Measurements from ENCODE around the gene NAAA. TPM values are rescaled to one million over a fixed set of nuclear protein-coding genes. Genes with fewer than 3 reads are reported as not detected.
"Not testable (repeated sequence)": the region's sequence is repeated elsewhere in the genome, so short reads cannot be mapped to it uniquely, and the experiment has no call there.

Gene NAAA
- total RNA-seq, 1 donor from 2014 or later = 21.4 TPM

- DNase-seq = no peak
Observed at GRCh38 chr4:75916091-75916661, 24.6 kb downstream of the NAAA start.

- DNase-seq = no peak
Observed at GRCh38 chr4:75912968-75913367, 27.8 kb downstream of the NAAA start.

DNA sequence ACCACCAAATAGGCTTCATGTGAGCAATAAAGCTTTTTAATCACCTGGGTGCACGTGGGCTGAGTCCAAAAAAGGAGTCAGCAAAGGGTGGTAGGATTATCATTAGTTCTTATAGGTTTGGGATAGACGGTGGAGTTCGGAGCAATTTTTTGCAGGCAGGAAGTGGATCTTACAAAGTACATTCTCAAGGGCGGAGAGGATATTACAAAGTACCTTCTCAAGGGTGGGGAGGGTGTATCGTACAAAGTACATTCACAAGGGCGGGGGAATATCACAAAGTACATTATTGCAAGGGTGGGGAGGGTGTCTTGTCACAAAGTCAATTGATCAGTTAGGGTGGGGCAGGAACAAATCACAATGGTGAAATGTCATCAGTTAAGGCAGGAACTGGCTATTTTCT is 30.0 kb downstream of the NAAA start:
- not testable (repeated sequence) for DNase-seq

GRCh38 chr4:75909405-75909804 is 31.4 kb downstream of the NAAA start:
- no peak for DNase-seq

DNA sequence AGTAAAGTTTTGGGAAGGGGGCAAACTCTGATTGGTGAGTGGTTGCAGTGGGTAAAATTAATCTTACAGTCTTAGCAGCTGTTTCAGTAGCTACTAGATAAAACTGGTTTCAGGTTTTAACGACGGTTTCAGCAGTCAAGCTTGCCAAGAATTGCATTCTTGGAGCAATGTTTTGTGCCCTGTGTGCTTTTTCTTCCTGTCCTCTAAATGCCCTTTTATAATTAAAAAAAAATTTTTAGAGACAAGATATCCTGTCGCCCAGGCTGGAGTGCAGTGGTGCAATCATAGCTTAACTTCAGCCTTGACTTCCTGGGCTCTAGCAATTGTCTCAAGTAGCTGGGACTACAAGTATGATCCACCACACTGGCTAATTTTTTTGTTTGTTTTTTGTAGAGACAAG is 32.3 kb downstream of the NAAA start:
- no peak for DNase-seq

- no peak for DNase-seq
Observed at GRCh38 chr4:75907966-75908365, 32.8 kb downstream of the NAAA start.

DNA sequence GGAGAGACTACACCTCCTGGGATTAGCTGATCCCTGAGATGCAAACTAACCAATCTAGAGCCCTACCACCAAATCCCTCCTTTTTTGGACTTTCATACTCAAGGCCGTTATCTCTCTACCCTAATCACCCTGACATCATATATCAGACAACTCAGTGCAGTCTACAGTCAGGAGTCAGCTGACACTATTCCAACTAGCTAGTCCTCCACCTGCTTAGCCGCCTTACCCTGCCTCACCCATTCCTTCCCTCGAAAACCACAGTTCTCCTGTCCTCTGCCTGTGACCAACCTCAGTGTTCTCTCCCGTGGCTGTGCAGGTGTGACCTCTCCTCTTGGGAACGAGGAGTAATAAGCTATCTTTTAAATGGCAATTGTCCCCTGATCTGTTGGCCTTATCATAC is 36.7 kb downstream of the NAAA start:
- no peak for DNase-seq

- DNase-seq = no peak
Observed at GRCh38 chr4:75902352-75902751, 38.5 kb downstream of the NAAA start, which contains the start of gene PPEF2. TSS of gene PPEF2 (minus strand) at chr4:75902452. CDS start at chr4:75896325, 6,127 bp downstream.

- no peak for DNase-seq
Observed at GRCh38 chr4:75898536-75898935, 42.3 kb downstream of the NAAA start.

DNA sequence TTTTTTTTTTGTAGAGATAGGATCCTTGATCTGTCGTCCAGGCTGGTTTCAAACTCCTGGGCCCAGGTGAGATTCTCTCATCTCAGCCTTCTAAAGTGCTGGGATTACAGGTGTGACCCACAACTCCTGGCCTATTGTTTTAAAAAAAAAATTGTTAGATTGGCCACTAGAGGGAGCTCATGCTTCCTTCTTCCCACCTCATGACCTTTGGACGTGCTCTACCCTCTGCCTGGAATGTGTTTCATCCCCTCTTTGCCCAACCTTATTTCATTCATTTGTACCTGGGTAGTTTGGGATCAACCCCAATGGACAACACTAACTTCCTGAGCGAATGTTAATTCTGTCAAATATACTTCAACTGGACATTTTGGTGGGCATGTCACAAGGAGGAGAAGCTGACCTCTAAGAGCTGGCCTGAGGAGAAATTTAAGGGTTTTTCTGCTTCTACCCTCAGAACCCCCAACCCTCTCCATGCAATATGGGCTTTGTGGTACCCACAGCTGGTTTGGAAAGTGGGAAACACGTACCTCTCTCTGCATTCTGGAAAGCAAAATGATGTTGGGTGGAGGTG is 45.0 kb downstream of the NAAA start:
- DNase-seq = no peak

DNA sequence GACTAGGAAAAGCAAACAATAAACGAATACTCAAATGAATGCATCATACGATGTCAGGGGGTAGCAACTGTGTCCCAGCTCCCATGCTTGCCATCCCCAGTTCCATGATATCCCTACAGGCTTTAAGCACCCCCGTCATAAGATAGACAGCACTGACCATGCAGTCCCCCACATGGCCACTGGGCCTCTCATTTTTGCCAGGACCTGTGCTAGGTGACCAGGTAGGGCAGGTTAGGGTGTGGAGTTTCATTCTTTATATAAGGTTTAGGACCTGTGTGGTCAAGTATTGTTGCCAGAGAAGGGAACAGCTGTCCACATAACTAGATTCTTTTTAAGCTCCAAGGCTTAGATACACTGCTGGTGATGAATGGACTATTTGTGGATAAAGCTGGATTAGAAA is 48.3 kb downstream of the NAAA start:
- no peak for DNase-seq

GRCh38 chr4:75891611-75892010 is 49.2 kb downstream of the NAAA start:
- DNase-seq = no peak

DNA sequence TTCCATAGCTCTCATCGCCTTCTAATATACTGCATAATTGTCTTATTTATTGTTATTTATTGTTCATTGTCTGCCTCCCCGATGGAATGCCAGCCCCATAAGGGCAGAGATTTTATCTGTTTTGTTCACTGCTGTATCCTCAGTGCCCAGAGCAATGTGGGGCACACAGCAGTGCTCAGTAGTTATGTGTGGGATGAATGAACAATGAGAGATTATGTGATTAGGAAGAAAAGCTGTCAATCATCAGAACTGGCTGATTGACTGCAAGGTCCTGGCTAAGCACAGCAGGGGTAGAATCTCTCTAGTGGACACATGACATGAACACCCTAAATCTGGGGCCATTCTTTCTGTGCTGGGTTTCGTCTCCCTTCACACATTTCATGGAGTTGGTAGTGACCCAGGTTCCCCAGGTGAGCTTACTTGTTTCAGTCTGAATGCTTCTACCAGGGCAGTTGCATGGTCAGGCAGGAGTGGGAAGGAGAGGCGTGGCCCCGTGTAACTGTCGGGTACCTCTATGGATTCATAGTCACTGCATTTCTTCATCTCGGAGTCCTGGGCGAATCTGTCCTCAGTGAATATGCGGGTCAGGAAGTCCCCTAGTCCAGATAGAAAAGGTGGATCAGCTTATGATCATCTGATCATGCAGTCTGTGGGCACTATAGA is 51.1 kb downstream of the NAAA start:
- no peak for DNase-seq

- DNase-seq = no peak
Observed at GRCh38 chr4:75886104-75886503, 54.7 kb downstream of the NAAA start.

DNA sequence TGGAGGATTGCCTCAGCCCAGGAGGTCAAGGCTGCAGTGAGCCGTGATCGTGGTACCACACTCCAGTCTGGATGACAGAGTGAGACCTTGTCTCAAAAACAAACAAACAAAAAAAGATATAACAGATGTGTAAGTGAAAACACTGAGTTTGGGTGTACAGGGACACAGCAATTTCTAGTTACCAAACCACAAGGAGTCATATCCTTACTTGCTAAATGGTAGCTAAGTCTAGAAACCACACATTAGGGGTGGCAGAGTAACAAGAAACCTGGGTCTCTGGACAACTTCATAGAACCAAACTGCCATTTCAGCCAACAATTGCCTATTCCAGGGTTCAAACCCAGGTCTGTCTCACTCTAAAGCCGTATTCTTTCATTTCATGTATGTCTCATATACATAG is 59.3 kb downstream of the NAAA start:
- DNase-seq = no peak

- no peak for DNase-seq
Observed at GRCh38 chr4:75880278-75880677, 60.5 kb downstream of the NAAA start.

- no peak for DNase-seq
Observed at GRCh38 chr4:75878246-75878756, 62.5 kb downstream of the NAAA start.

DNA sequence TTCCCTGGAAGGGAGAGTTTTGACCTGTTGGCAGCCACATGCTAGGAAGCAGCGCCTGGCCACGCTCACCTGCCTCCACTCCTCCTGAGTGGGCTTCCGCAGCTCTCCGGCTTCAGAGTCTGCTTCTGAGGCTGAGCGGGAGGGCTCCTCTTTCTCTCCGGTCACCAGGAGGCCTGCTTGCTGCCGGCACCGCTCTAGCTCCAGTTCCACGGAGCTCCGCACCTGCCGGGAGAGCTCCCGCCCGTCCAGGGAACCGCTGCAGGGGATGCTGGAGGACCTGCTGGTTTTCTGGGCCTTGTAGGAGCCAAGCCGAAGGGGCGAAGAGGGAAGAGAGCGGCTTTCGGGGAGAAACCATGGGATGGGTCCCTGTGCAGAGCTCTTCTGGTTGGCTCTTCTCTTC is 64.6 kb downstream of the NAAA start:
- DNase-seq = no peak

DNA sequence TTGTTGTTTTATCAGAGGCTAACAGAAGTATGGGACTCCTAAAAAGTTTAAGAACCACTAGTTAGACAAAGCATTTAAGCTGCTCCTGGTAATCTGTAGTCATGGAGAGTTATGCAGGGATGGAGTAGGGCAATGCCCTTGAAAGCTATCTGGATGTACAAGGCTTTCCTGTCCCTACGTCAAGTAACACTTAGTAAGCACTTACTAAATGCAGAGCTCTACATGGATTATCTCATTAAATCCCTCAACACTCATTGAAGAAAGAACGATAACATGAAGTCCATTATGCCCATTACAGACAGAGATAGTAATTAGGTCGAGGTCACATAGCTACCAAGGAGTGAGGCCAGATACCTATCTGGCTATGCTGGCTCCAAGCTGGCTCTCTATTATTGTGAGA is 71.7 kb downstream of the NAAA start:
- DNase-seq = no peak

- no peak for DNase-seq
Observed at GRCh38 chr4:75867130-75867529, 73.7 kb downstream of the NAAA start.
